Gastroesophageal sphincter (tissue), 3 donors: ENCODE data around the gene SPRN.

ENCODE experiments used
- EP300 ChIP-seq: sonication (generic); formaldehyde crosslinking; IDR thresholded peaks from one replicate; pipeline ENCODE4 v1.6.1; 2017; ENCODE audit warnings: antibody characterized with exemption, mild to moderate bottlenecking
- POLR2A ChIP-seq, 2 donors: fragments of 450-650 bp; IDR thresholded peaks; one replicate each; pipeline ENCODE4 v1.6.1; 2017; ENCODE audit warnings: antibody characterized with exemption in 2 of 2, mild to moderate bottlenecking in 2 of 2, moderate library complexity in 1 of 2
- POLR2AphosphoS5 ChIP-seq: sonication (generic); formaldehyde crosslinking; IDR thresholded peaks from one replicate; pipeline ENCODE4 v1.6.1; 2017; ENCODE audit warnings: antibody characterized with exemption
- TF ChIP-seq, protein P1 (sequence below), 4 experiments: fragments of 200-600 bp in 2 of 4; fragments of 450-650 bp in 2 of 4; sonication (generic) in 1 of 4; IDR thresholded peaks; one replicate each; pipeline ENCODE4 v1.5.1; 2017 to 2019; ENCODE audit warnings: antibody characterized with exemption in 4 of 4, mild to moderate bottlenecking in 2 of 4, moderate library complexity in 2 of 4

DNA sequence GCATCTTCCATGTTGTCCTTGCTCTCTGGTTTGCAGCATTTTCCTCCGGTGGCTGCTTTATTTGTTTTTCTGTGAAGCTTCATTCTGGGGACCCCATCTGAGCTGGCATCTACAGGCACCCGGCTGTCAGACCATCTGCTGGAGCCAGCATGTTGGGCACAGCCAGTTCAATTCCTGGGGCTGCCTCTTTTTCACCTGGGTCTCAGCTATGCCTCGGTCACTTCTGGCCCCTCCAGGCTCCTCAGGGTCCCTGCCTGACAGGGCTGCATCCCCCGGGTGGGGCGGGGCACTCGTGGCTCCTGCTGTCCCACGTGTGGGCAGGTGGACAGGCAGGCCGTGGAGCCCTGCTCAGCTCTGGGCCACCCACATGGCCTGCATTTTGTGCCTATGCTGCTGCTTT lies 37.4 kb upstream of the SPRN start:
- TF ChIP-seq, protein P1, sequence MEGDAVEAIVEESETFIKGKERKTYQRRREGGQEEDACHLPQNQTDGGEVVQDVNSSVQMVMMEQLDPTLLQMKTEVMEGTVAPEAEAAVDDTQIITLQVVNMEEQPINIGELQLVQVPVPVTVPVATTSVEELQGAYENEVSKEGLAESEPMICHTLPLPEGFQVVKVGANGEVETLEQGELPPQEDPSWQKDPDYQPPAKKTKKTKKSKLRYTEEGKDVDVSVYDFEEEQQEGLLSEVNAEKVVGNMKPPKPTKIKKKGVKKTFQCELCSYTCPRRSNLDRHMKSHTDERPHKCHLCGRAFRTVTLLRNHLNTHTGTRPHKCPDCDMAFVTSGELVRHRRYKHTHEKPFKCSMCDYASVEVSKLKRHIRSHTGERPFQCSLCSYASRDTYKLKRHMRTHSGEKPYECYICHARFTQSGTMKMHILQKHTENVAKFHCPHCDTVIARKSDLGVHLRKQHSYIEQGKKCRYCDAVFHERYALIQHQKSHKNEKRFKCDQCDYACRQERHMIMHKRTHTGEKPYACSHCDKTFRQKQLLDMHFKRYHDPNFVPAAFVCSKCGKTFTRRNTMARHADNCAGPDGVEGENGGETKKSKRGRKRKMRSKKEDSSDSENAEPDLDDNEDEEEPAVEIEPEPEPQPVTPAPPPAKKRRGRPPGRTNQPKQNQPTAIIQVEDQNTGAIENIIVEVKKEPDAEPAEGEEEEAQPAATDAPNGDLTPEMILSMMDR (IDR thresholded peaks at IDR 0.05), result no peak
- no peak for TF ChIP-seq POLR2A (IDR thresholded peaks at IDR 0.05)
- no peak for TF ChIP-seq POLR2AphosphoS5
- TF ChIP-seq EP300, result no peak
